ENCODE results near the gene GNG13.

The GNG13 gene

GRCh38 chr16:802914-803753, 2.6 kb upstream of the GNG13 start:
- POLR2A ChIA-PET: interaction anchor here (0.6 kb wide), 1 partner anchor 387 kb away, joined by 3 read pairs; no protein-coding TSS in a partner anchor
- CTCF ChIA-PET: interaction anchor here (1.3 to 1.7 kb wide), 3 partner anchors 9 to 91 kb away, joined by 3 to 4 read pairs (median 3); partner anchors contain the start of gene CIAO3
- TF ChIP-seq CTCF (IDR thresholded peaks at IDR 0.05; ENCODE audit: control extremely low read depth, extremely low read depth, low read depth, missing control alignments): no peak
- no peak for DNase-seq (ENCODE audit: extremely low spot score)

- ChIA-PET CTCF (interaction anchor here (1.7 kb wide), 1 partner anchor 9 kb away, joined by 3 read pairs; no protein-coding TSS in a partner anchor), POLR2A (no interaction called here)
- no peak for TF ChIP-seq CTCF (IDR thresholded peaks at IDR 0.05; ENCODE audit: control extremely low read depth, extremely low read depth, low read depth, missing control alignments)
- no peak for DNase-seq (ENCODE audit: extremely low spot score)
Observed at GRCh38 chr16:802461-802860, 1.9 kb upstream of the GNG13 start.

- no peak for TF ChIP-seq CTCF (IDR thresholded peaks at IDR 0.05; ENCODE audit: control extremely low read depth, extremely low read depth, low read depth, missing control alignments)
- no peak for DNase-seq (ENCODE audit: extremely low spot score)
- POLR2A ChIA-PET: no interaction called here
- CTCF ChIA-PET: interaction anchor here (1.4 to 1.7 kb wide), 2 partner anchors 10 to 15 kb away, joined by 3 read pairs; no protein-coding TSS in a partner anchor
Observed at GRCh38 chr16:801584-802363, 1.2 kb upstream of the GNG13 start.

- no peak for TF ChIP-seq CTCF (IDR thresholded peaks at IDR 0.05; ENCODE audit: control extremely low read depth, extremely low read depth, low read depth, missing control alignments)
- no peak for DNase-seq (ENCODE audit: extremely low spot score)
- POLR2A ChIA-PET: no interaction called here
- CTCF ChIA-PET: interaction anchor here (0.9 to 1.4 kb wide), 3 partner anchors 14 to 302 kb away, joined by 3 read pairs; no protein-coding TSS in a partner anchor
Observed at GRCh38 chr16:800834-801511, 439 bp upstream of the GNG13 start.

- DNase-seq (ENCODE audit: extremely low spot score): no peak
- CTCF ChIA-PET: no interaction called here
- POLR2A ChIA-PET: no interaction called here
- no peak for TF ChIP-seq CTCF (IDR thresholded peaks at IDR 0.05; ENCODE audit: control extremely low read depth, extremely low read depth, low read depth, missing control alignments)
Observed at GRCh38 chr16:799111-799947, 1.2 kb downstream of the GNG13 start.
